GM12873 (cell line): ENCODE data around the gene OSBPL7.

ENCODE experiments used
- TF ChIP-seq, protein P1 (sequence below): IDR thresholded peaks from 2 replicates; pipeline ENCODE4 v1.5.1; 2012; ENCODE audit warnings: low read depth, mild to moderate bottlenecking, moderate library complexity, low read length, control low read depth; ENCODE audit not compliant: insufficient read depth; ENCODE audit errors: missing control alignments

OSBPL7 gene

DNA sequence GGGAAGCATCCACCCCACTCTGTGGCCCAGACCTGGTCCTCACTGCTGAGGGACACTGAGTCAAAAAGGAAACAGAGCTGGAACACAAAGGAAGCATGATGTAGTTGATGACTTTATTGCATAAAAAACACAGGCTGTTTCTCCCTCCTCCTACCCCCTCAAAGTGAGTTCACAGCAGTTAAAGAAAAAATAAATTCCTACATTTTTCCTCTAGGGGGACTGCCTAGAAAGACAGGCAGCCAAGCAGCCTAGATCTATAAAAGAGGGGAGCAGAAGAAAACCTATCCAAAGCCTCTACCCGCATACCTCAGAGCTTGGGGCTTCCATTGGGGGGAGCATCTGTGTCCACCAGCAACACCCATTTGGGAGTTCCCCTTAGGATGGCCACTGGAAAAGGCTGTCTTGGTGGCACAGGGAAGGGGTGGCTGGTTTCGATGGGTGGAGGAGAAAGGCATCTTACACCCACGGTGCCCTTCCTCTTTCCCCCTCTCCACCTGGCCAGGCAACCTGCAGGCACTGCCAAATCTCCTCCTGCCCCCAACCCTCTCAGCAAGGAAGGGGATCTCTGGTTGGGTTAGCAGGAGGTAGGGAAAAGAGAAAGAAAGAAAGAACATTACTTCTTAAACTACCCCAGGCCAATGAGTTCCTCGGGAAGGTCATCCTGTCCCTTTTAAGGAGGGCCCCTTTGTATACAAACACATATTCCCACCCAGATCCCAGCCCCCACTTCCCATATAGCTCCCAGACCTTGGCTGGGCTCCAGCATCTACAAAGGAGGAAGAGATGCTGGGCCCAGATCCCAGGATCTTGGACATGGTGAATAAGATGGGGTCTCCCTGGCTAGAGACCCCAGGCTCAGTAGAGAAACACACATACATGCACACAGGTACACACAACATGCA lies 23.5 kb upstream of the OSBPL7 start:
- TF ChIP-seq, protein P1, sequence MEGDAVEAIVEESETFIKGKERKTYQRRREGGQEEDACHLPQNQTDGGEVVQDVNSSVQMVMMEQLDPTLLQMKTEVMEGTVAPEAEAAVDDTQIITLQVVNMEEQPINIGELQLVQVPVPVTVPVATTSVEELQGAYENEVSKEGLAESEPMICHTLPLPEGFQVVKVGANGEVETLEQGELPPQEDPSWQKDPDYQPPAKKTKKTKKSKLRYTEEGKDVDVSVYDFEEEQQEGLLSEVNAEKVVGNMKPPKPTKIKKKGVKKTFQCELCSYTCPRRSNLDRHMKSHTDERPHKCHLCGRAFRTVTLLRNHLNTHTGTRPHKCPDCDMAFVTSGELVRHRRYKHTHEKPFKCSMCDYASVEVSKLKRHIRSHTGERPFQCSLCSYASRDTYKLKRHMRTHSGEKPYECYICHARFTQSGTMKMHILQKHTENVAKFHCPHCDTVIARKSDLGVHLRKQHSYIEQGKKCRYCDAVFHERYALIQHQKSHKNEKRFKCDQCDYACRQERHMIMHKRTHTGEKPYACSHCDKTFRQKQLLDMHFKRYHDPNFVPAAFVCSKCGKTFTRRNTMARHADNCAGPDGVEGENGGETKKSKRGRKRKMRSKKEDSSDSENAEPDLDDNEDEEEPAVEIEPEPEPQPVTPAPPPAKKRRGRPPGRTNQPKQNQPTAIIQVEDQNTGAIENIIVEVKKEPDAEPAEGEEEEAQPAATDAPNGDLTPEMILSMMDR = peak; percentile 42

DNA sequence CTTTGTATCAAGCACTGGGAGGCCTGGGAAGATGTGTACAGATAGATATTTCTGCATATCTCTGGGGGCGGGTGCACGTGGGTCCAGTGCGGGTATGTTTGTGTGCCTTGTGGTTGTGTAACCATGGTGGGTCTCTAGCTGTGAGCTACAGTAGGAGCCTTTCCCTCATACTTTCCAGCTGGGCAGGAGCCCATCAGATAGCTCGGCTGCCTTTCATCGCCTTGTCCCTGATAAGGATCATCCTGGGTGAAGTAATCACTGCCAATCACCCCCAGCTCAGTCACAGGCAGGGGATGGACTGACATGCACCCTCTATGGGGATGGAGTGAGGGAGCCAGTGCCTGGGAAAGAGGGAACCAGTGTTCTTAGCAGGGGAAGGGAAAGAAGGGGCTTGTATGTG lies 22.6 kb upstream of the OSBPL7 start:
- TF ChIP-seq, protein P1 = no peak

DNA sequence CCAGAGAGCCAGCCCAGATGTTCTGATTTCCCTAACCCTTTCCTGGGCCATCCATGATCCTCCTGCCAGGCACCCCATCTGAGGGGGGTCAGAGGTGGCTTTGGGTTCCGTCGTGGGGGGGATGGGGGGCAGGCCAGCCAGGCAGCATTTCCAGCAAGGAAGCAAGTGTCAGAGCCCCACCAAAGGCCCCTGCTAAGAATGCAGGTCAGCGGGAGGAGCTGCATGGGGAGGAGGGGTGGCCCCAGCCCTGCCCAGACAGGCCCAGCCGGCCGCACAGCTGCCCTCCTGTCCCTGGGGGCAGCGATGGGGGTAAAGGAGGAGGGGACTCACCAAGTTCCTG lies 21.8 kb upstream of the OSBPL7 start:
- TF ChIP-seq, protein P1 = no peak

DNA sequence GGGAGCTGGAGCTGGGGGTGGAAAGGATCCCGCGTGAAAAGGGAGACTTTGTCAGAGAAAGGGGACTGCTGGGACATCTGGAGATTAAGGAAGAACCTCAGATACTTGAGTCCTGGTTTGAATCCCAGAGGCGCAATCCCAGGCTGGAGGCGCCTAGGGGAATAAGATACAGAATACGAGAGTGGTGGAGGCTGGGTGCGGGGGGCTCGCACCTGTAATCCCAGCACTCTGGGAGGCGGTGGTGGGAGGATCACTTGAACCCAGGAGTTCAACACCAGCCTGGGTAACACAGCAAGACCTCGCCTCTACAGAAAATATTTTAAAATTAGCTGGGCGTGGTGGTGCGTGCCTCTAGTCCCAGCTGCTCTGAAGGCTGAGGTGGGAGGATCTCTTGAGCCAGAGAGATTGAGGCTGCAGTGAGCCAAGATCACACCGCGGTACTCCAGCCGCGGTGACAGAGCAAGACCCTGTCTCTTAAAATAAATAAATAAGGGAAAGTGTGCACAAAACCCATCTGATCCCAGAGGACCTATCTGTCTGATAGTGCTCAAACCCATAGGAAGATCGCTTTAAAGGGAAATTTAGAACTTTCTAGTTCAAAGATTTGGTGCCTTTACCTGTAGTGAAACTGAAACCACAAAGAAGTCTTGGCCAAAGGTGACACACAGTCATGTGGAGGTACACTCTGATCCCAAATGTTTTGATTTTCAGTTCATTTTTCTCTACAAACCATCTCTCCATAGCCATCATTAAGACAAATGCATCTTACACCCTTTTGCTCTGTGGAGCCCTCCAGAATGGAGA lies 20.1 kb upstream of the OSBPL7 start:
- TF ChIP-seq, protein P1 = no peak

DNA sequence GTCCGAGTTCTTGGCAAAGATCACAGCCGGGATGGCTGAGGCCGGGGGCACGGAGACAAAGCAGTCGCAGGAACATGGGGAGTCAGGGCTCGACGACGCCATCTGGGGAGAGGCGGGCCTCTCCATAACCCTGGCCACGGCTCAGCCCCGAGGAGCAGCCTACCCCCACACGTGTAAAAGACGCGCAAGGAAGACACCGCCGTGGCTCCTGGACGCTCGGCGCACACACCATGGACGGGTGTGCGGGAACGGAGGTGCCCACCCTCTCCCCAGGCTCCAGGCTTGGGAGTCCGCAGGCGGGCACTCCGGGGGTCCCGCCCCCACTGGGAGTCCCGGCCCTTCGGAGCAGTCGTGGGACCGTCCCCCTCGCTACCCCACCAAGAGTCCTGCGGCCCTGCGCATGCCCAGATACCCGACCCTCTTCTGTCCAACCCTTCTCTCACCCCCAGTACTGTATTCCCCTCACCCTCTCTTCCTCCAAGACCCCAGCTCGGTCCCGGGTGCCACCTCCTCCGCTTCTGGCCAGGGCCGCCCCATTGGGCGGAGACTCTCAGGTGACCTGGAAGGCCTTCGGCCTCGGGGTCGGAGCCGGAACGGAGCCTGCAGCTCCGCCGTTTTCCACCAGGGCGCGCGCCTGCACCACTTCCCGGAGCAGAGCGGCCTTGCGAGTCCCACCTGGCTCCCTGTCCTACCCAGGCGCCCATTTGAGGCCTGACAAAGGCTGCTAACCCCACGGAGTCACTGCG lies 19.3 kb upstream of the OSBPL7 start, which contains the start of gene SCRN2:
Gene SCRN2, minus strand, starts transcription at position 532 of the 746 bp plus-strand sequence. Its CDS starts 430 bp downstream, at position 102.
- TF ChIP-seq, protein P1 = peak; percentile 93

DNA sequence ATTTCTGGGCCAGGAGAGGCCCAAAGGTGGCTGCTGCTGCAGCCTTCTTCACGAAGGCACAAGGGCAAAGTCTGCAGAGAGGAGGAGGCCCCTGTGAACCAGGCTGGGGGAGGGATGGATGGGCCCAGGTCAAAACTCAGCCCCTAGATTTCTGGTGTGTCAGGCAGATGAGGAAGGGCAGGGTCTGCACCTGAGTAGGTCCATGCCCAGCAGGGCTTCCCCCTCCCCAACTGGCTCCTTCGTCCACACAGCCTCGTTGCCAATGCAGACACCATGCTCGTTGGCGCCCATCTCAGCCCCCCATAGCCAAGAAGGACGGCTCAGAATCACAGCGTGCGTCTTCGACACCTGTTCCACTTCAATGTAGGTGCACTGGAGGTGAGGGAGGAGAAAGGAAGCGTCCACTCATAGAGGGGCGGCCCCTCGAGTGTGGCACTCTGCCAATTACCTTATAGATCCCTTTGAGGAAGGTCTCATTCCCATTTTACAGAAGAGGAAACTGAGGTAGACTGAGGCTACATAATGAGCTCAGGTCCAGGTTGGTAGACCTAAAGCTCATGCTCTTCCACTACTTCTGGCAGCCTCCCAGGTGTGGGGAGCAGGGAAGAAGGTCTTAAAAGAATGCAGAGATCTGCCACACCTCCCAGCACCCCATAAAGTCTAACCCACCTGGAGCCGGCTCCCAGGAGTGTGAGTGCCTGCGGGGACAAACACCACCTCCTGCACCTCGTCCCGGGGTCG lies 18.6 kb upstream of the OSBPL7 start:
- TF ChIP-seq, protein P1 = no peak

DNA sequence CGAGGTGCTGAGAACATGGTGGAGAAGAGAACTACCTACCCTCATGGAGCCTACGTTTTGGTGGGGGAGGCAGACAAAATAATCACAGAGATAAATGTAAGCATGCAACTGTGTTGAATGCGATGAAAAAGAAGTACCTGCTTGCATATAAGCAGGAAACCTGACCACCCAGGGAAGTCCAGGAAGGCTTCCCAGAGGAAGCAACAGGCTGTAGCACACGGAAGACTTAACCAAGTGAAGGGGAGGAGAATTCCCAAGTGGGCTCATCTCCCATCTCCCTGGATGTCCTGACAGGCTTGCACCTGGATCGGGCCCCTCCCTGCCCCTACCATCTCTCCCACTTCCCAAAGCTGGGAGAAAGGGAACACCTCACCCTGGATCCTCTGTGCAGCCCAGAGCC lies 17.5 kb upstream of the OSBPL7 start:
- TF ChIP-seq, protein P1 = no peak
